Lower leg skin (tissue), 4 donors: ENCODE measurements around the gene C12orf57. TPM values are rescaled to one million over a fixed set of nuclear protein-coding genes. Genes with fewer than 3 reads are reported as not detected.

Experiments used
- DNase-seq, 2 donors: peaks; one replicate each; pipeline ENCODE4 v3.0.0-alpha.2; 2019; ENCODE audit warnings: low spot score in 2 of 2
- H3K4me3 ChIP-seq: fragments of 200-600 bp; sonication (generic); 2 replicates; pipeline ENCODE4 v1.5.1; 2017; ENCODE audit warnings: mild to moderate bottlenecking, low read depth; ENCODE audit not compliant: poor library complexity, severe bottlenecking
- CTCF ChIP-seq, 3 donors: fragments of 450-650 bp; IDR thresholded peaks; one replicate each; pipeline ENCODE4 v1.5.1; 2016; ENCODE audit warnings: antibody characterized with exemption in 3 of 3, mild to moderate bottlenecking in 3 of 3, moderate library complexity in 2 of 3
- POLR2A ChIP-seq, 2 donors: fragments of 450-650 bp; IDR thresholded peaks; one replicate each; pipeline ENCODE4 v1.6.1; 2016 to 2017; ENCODE audit warnings: antibody characterized with exemption in 2 of 2, mild to moderate bottlenecking in 1 of 2, moderate library complexity in 1 of 2
- WGBS, 2 donors: methylation state at CpG; one replicate each; pipeline ENCODE4 v1.1.5; 2018; 5-methylcytosine and 5-hydroxymethylcytosine counted together
- intact Hi-C: fragments of 100-400 bp; cut with DNase I; formaldehyde crosslinking; loops from one replicate; pipeline ENCODE4 v1.15.0; 2023; ENCODE audit warnings: low total_unique reads
- total RNA-seq, 4 donors: library from RNA; depleted of rRNA; stranded (reverse); fragments of >200 nt; gene quantifications; one replicate each; pipeline ENCODE4 v1.1.0, GENCODE V29; 2016

C12orf57 gene
- total RNA-seq, 4 donors from 2014 or later: 341 to 526 (median 418) TPM

GRCh38 chr12:6960593-6961277, 16.9 kb downstream of the C12orf57 start:
- no peak overlapping the region for H3K4me3 ChIP-seq
- no peak for DNase-seq
- intact Hi-C loops: loop anchor here (10.0 kb wide), 1 partner anchor 86 kb away; the partner anchor contains the start of gene SPSB2
- 69% methylated on average over 13 of the region's 13 CpGs for WGBS, 2 donors
- no peak for TF ChIP-seq CTCF (IDR thresholded peaks at IDR 0.05)
- TF ChIP-seq POLR2A (IDR thresholded peaks at IDR 0.05): no peak

GRCh38 chr12:6961278-6961694, 17.5 kb downstream of the C12orf57 start:
- TF ChIP-seq CTCF (IDR thresholded peaks at IDR 0.05) (no peak), POLR2A (IDR thresholded peaks at IDR 0.05) (no peak)
- 11 to 27% methylated on average over 14 to 24 of the region's 24 CpGs for WGBS, 2 donors
- H3K4me3 ChIP-seq: no peak overlapping the region
- peak in 1 of 2 donors; percentile 95 for DNase-seq
- intact Hi-C loops: loop anchor here (10.0 kb wide), 1 partner anchor 86 kb away; the partner anchor contains the start of gene SPSB2

DNA sequence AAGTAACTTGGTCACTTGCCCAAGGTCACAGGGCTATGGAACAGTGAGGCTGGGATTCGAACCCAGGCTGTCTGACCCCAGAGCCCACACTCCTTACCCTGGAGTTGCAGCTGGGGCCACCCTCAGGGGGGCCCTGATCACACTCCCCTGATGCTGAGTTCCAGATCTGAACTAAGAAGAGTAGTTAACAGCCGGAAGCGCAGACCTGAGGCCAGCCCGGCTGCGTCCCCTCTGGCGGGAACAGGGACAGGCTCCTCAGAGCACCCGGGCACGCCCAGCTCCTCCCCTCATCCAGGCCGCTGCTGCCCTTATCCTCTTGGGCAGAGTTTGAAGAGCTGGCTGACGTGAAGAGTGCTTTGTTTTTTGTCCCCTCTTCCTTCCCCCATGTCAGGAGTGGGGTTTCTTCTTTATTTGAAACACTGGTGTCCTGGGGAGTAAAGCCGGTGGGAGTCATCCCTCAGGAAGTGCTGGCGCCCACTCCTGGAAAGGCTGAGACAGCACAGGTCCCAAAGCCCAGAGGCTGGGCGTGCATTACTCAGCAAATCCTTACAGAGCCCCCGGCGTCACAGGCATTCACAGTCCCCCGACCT, 18.0 kb downstream of the C12orf57 start:
- 4 to 7% methylated on average over 12 to 15 of the region's 16 CpGs for WGBS, 2 donors
- intact Hi-C loops: loop anchor here (10.0 kb wide), 1 partner anchor 87 kb away; the partner anchor contains the start of gene SPSB2
- peak in 1 of 2 donors; percentile 92 for DNase-seq
- no peak overlapping the region for H3K4me3 ChIP-seq
- TF ChIP-seq CTCF (IDR thresholded peaks at IDR 0.05) (no peak), POLR2A (IDR thresholded peaks at IDR 0.05) (no peak)

GRCh38 chr12:6962285-6963015, 18.6 kb downstream of the C12orf57 start:
- 42 to 43% methylated on average over 16 to 20 of the region's 25 CpGs for WGBS, 2 donors
- no peak for TF ChIP-seq CTCF (IDR thresholded peaks at IDR 0.05)
- TF ChIP-seq POLR2A (IDR thresholded peaks at IDR 0.05): no peak
- no peak overlapping the region for H3K4me3 ChIP-seq
- no peak for DNase-seq
- intact Hi-C loops: loop anchor here (10.0 kb wide), 1 partner anchor 88 kb away; the partner anchor contains the start of gene SPSB2

DNA sequence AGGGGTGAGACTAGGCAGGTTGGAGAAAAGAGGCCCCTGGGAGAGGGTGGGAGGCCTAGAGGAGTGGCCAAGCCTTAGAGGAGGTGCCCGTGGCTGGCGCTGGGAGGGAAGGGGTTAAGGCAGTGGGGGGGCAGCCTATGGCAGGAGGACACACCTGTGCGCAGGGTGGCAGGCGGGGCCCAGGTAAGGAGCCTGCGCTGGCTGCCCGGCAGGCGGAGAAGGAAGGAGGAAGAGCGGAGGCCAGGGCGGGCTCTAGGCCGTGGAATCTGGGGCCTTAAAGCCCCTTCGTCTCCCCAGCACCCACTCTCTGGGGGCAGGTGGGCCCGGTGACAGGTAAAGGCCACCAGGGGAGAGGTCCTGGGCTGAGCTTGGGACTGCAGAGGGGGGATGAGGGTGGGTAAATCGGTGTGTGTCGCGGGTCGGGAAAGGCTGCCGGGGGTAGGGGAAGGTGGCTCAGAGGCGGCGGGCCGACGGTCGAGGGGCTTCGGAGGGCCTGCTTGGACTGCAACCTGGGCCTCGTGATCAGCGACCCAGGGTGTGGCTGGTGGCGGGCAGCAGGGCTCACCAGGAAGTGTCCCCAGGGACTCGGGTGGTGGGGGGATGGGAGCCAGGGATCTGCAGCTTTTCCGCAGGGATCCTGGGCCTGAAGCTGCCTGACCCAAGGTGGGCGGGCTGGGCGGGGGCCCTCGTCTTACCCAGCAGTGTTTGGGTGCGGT, 19.4 kb downstream of the C12orf57 start:
- intact Hi-C loops: loop anchor here (10.0 kb wide), 1 partner anchor 88 kb away; the partner anchor contains the start of gene SPSB2
- WGBS, 2 donors: 46 to 63% methylated on average over 27 to 28 of the region's 32 CpGs
- peak in 1 of 2 donors; percentile 93 for DNase-seq
- peak overlapping the region; percentile 45 for H3K4me3 ChIP-seq
- TF ChIP-seq CTCF (IDR thresholded peaks at IDR 0.05): no peak
- no peak for TF ChIP-seq POLR2A (IDR thresholded peaks at IDR 0.05)
